Neural crest cell (in vitro differentiated cells): ENCODE results near the gene FRMD7. TPM values are rescaled to one million over a fixed set of nuclear protein-coding genes. Genes with fewer than 3 reads are reported as not detected.

Source experiments
- DNase-seq: peaks from one replicate; pipeline ENCODE4 v3.0.0; 2021; ENCODE audit warnings: low read depth, mixed read lengths, low spot score
- H3K27ac Mint-ChIP-seq: one replicate; pipeline ENCODE4 v1.8.0; 2021; ENCODE audit warnings: mild to moderate bottlenecking, mixed read lengths; ENCODE audit not compliant: unreplicated experiment
- H3K27me3 Mint-ChIP-seq: 2 replicates; pipeline ENCODE4 v1.8.0; 2021; ENCODE audit warnings: low read depth, mild to moderate bottlenecking, mixed read lengths
- H3K36me3 Mint-ChIP-seq: 2 replicates; pipeline ENCODE4 v1.8.0; 2021; ENCODE audit warnings: low read depth, mild to moderate bottlenecking, mixed read lengths
- H3K4me1 Mint-ChIP-seq: 2 replicates; pipeline ENCODE4 v1.8.0; 2021; ENCODE audit warnings: mixed read lengths
- H3K4me3 Mint-ChIP-seq: one replicate; pipeline ENCODE4 v1.8.0; 2021; ENCODE audit warnings: mild to moderate bottlenecking, mixed read lengths
- H3K9me3 Mint-ChIP-seq: 2 replicates; pipeline ENCODE4 v1.8.0; 2021; ENCODE audit warnings: mixed read lengths
- long read RNA-seq: library from polyadenylated mRNA; unstranded; transcript quantifications from one replicate; pipeline ENCODE4 v2.0.0, GENCODE V29; 2020
- total RNA-seq: library from RNA; stranded (reverse); gene quantifications from 2 replicates; pipeline ENCODE4 v1.2.1, GENCODE V29; 2021
- TF ChIP-seq, protein P1 (sequence below): fragments of 200-600 bp; sonication (generic); conservative IDR thresholded peaks from 2 replicates; pipeline ENCODE4 v1.5.0; 2021; ENCODE audit warnings: antibody characterized with exemption, mild to moderate bottlenecking

FRMD7 gene, protein sequence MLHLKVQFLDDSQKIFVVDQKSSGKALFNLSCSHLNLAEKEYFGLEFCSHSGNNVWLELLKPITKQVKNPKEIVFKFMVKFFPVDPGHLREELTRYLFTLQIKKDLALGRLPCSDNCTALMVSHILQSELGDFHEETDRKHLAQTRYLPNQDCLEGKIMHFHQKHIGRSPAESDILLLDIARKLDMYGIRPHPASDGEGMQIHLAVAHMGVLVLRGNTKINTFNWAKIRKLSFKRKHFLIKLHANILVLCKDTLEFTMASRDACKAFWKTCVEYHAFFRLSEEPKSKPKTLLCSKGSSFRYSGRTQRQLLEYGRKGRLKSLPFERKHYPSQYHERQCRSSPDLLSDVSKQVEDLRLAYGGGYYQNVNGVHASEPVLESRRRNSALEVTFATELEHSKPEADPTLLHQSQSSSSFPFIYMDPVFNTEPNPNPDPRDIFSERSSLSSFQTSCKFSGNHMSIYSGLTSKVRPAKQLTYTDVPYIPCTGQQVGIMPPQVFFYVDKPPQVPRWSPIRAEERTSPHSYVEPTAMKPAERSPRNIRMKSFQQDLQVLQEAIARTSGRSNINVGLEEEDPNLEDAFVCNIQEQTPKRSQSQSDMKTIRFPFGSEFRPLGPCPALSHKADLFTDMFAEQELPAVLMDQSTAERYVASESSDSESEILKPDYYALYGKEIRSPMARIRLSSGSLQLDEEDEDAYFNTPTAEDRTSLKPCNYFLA
- total RNA-seq = 0.21 and 0.52 TPM in 2 replicates
- long read RNA-seq = 0 reads

DNA sequence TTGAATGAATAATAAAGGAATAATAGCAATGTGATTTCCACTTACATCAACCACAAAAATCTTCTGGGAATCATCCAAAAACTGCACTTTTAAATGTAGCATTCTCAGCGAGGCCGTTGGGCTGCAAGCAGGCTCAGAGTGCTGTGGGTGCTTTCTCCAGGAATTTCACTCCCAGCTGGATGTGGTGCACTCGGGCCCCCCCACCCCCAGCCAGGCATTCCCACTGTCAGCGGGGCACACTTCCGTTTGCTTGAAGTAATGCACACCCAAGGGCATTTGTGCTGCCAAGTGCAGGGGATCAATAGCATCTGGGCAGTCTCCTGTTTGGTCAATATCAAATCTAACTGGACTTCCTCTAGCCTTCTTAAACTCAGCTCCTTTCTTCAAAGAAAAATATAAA, at the start of gene FRMD7:
FRMD7 (minus strand) TSS at position 278 of the 400 bp plus-strand sequence; CDS start at position 102, 176 bp downstream.
- TF ChIP-seq, protein P1, sequence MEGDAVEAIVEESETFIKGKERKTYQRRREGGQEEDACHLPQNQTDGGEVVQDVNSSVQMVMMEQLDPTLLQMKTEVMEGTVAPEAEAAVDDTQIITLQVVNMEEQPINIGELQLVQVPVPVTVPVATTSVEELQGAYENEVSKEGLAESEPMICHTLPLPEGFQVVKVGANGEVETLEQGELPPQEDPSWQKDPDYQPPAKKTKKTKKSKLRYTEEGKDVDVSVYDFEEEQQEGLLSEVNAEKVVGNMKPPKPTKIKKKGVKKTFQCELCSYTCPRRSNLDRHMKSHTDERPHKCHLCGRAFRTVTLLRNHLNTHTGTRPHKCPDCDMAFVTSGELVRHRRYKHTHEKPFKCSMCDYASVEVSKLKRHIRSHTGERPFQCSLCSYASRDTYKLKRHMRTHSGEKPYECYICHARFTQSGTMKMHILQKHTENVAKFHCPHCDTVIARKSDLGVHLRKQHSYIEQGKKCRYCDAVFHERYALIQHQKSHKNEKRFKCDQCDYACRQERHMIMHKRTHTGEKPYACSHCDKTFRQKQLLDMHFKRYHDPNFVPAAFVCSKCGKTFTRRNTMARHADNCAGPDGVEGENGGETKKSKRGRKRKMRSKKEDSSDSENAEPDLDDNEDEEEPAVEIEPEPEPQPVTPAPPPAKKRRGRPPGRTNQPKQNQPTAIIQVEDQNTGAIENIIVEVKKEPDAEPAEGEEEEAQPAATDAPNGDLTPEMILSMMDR = no peak
- no peak for DNase-seq
- Mint-ChIP-seq H3K4me3 (no peak within 1 kb of the TSS), H3K27ac (no peak within 1 kb of the TSS), H3K9me3 (peaks cover 8% of the 10 kb centered on the region), H3K36me3 (peaks cover 8% of the 10 kb centered on the region), H3K4me1 (peaks cover 15% of the 10 kb centered on the region), H3K27me3 (no peaks in the 10 kb centered on the region)

DNA sequence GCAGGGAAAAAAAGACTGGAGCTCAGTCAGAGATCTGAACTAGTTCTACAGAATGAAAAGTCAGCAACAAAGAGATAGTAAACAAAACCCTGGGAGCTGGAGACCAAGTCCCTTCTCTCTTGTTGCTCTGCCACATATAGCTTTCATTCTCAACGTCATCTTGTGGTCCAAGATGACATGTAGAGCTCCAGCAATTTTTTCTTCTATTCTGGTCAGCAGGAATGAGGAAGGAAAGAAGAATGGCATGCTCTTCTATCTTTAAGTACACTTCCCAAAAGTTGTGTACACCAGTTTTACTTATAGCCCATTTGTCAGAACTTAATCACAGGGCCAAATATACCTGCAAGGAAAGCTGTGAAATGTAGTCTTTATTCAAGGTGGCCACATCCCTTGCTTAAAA, 45.8 kb upstream of the FRMD7 start:
- no peak for DNase-seq
- no peak overlapping the region for H3K27ac Mint-ChIP-seq
- H3K36me3 Mint-ChIP-seq = no peaks in the 10 kb centered on the region
- no peaks in the 10 kb centered on the region for H3K27me3 Mint-ChIP-seq
- no peak overlapping the region for H3K4me3 Mint-ChIP-seq
- H3K9me3 Mint-ChIP-seq = peaks cover 2% of the 10 kb centered on the region
- TF ChIP-seq, protein P1 = no peak
- no peaks in the 10 kb centered on the region for H3K4me1 Mint-ChIP-seq

DNA sequence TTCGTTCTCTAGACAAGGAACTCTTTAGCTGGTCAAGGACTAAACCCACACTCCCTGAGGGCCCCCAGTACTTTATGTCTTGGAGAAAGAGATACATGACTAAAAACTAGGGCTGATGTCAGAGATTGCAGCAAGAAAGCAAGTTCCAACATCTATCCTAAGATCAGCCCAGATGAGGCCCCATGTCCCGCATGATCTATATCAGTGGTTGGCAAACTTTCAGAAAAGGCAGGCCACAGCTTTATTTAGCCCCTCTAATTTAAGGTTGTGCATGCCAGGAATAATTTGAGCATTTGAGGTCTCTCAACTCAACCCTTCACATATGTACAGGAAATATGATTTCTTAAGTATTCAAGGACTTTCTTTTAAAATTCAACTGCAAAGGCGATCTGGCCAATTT, 44.1 kb upstream of the FRMD7 start:
- H3K4me1 Mint-ChIP-seq = no peaks in the 10 kb centered on the region

DNA sequence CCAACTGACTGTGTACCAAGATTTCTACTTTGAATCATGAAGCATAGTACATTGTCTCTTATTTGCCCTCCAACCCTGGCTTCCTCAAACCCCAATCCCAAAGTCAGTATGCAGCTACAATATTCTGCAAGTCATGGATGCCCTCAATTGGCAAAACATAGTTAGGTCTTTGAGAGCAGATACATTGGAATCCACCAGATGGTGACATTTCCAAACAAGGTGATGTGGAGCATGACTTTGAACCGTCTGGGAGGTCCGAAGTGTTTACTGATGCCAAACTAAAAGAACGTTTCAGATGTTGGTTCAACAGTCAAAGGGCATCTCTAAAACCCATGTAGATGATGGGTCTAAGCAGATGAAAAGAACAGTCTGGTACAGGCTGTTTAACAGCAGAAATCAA, 43.7 kb upstream of the FRMD7 start:
- Mint-ChIP-seq H3K36me3 (peaks cover 4% of the 10 kb centered on the region), H3K4me1 (no peaks in the 10 kb centered on the region), H3K9me3 (peaks cover 5% of the 10 kb centered on the region), H3K27me3 (no peaks in the 10 kb centered on the region), H3K27ac (no peak overlapping the region), H3K4me3 (no peak overlapping the region)
- no peak for DNase-seq
- TF ChIP-seq, protein P1 = no peak

More for the DNA sequence above, 44.1 kb upstream of the FRMD7 start:
- H3K36me3 Mint-ChIP-seq = peaks cover 3% of the 10 kb centered on the region
- DNase-seq = no peak
- no peak overlapping the region for H3K4me3 Mint-ChIP-seq
- H3K27me3 Mint-ChIP-seq = no peaks in the 10 kb centered on the region
- peaks cover 5% of the 10 kb centered on the region for H3K9me3 Mint-ChIP-seq
- TF ChIP-seq, protein P1 = no peak
- no peak overlapping the region for H3K27ac Mint-ChIP-seq

DNA sequence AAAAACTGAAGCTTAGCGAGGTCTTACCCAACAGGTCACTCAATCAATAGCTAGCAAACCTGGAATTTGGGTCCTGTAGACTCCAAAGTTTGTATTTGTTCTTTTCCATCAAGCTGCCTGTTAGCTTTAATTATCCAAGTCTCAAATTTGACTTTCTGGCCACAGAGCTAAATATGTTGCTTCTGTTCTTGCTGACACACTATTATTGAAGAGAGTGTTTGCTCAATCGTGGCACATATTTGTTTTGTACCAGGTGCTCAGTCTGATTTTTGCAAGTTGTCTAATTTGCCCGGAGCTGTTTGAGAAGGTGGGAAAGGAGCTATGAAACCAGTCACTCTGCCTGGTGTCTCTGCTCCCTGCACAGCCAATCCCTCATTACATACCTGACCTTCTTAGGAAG, 41.7 kb upstream of the FRMD7 start:
- Mint-ChIP-seq H3K4me3 (no peak overlapping the region), H3K4me1 (no peaks in the 10 kb centered on the region), H3K27me3 (no peaks in the 10 kb centered on the region), H3K9me3 (peaks cover 7% of the 10 kb centered on the region), H3K36me3 (peaks cover 11% of the 10 kb centered on the region), H3K27ac (no peak overlapping the region)
- DNase-seq = no peak
- TF ChIP-seq, protein P1 = no peak
